ENCODE results near the gene ADAM17. TPM values are rescaled to one million over a fixed set of nuclear protein-coding genes. Genes with fewer than 3 reads are reported as not detected.

Gene ADAM17
- total and polyA plus RNA-seq, 8 donors, result 4.6 to 18.8 (median 7.4) TPM

DNA sequence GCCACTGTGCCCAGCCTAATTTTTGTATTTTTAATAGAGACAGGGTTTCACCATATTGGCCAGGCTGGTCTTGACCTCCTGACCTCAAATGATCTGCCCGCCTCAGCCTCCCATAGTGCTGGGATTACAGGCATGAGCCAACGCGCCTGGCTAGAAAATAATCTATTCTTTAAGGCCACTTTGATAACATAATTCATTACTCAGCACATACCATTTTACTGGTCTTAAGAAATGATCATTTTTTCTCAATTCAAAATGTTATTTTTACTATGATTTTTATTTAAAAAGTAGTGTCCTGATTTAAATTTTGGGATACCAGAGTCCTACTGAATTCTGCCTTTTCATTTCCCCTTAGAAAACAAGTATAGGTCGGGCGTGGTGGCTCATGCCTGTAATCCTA is 27.0 kb upstream of the ADAM17 start:
- no peaks in the 10 kb centered on the region for H3K4me1 ChIP-seq
- H3K36me3 ChIP-seq, result peaks cover 0 to 29% (median 9%) of the 10 kb centered on the region in 3 donors
- H3K9me3 ChIP-seq, result no peaks in the 10 kb centered on the region
- H3K27me3 ChIP-seq, result no peaks in the 10 kb centered on the region
- ATAC-seq, result no peak
- H3K27ac ChIP-seq, result no peak overlapping the region
- TF ChIP-seq, protein P1, sequence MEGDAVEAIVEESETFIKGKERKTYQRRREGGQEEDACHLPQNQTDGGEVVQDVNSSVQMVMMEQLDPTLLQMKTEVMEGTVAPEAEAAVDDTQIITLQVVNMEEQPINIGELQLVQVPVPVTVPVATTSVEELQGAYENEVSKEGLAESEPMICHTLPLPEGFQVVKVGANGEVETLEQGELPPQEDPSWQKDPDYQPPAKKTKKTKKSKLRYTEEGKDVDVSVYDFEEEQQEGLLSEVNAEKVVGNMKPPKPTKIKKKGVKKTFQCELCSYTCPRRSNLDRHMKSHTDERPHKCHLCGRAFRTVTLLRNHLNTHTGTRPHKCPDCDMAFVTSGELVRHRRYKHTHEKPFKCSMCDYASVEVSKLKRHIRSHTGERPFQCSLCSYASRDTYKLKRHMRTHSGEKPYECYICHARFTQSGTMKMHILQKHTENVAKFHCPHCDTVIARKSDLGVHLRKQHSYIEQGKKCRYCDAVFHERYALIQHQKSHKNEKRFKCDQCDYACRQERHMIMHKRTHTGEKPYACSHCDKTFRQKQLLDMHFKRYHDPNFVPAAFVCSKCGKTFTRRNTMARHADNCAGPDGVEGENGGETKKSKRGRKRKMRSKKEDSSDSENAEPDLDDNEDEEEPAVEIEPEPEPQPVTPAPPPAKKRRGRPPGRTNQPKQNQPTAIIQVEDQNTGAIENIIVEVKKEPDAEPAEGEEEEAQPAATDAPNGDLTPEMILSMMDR (IDR thresholded peaks at IDR 0.05), result no peak
- DNase-seq, result no peak
- 90 to 94% methylated on average over 5 of the region's 5 CpGs for WGBS, 2 donors
- no peak overlapping the region for H3K4me3 ChIP-seq
- intact Hi-C loops (cut with DNase I), result no loop called here
- FAIRE-seq, result no peak

DNA sequence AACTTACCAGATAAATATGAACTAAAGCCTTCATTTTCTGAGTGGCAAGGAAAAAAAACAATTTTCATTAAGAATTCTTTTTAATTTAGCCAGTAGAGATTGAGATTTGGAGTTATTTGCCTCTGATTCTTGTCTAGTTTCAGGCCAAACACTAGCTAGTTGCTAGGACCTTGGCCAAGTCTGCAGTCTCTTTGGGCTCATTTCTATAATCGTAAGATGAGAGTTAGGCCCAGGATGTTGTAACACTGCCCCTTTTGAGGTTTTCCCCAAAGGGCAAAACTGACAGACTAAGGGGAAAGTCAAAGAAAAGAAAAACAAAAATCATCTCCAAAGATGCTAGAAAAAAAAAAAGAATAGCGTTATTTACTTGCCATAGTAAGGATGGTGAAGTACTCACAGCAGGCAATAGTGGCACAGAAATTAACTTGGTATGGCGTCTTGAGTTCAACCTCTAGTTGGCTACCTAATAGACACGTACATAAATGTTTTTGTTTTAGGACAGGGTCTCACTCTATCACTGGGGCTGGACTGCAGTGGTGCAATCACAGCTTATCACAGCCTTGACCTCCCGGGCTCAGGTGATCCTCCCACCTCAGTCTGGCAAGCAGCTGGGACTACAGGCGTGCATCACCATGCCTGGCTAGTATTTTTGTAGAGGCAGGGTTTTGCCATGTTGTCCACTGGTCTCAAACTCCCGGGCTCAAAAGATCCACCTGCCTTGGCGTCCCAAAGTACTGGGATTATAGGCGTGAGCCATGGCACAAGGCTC is 23.0 kb upstream of the ADAM17 start:
- TF ChIP-seq, protein P1 (IDR thresholded peaks at IDR 0.05), result no peak
- Histone ChIP-seq H3K36me3 (peaks cover 0 to 3% (median 0%) of the 10 kb centered on the region in 3 donors), H3K9me3 (no peaks in the 10 kb centered on the region), H3K4me1 (peaks cover 0 to 4% (median 0%) of the 10 kb centered on the region in 3 donors), H3K4me3 (no peak overlapping the region), H3K27me3 (no peaks in the 10 kb centered on the region), H3K27ac (no peak overlapping the region)
- intact Hi-C loops (cut with DNase I), result no loop called here
- no peak for DNase-seq
- 79 to 80% methylated on average over 9 of the region's 9 CpGs for WGBS, 2 donors
- no peak for FAIRE-seq
- ATAC-seq, result peak in 1 of 4 donors; percentile 28

DNA sequence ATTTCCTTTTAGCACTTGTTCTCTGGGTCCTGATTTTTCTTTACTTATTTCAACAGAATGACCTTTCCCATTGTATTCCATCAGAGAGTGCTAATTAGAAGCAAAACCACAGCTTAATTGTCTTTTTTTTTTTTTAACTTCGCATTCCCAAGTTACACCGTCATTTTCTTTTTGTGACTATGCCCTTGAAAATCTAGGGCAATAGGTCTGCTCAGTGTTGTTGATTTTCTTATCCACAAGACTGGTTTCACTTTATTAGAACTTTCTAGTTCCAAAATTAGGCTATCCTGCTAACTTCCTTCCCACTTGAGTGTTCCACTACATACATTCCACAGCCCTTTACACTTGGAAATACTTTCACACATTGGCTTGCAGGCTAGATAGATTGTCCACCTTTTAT is 18.7 kb upstream of the ADAM17 start:
- ATAC-seq, result peak in 1 of 4 donors; percentile 61
- intact Hi-C loops (cut with DNase I), result no loop called here
- Histone ChIP-seq H3K27me3 (no peaks in the 10 kb centered on the region), H3K27ac (peak overlapping the region in 2 of 4 donors; percentile 13 to 44), H3K9me3 (no peaks in the 10 kb centered on the region), H3K4me1 (peaks cover 0 to 4% (median 0%) of the 10 kb centered on the region in 3 donors), H3K36me3 (no peaks in the 10 kb centered on the region), H3K4me3 (no peak overlapping the region)
- TF ChIP-seq, protein P1 (IDR thresholded peaks at IDR 0.05), result no peak
- no peak for DNase-seq
- 48 to 54% methylated on average over 2 of the region's 2 CpGs for WGBS, 2 donors
- no peak for FAIRE-seq

DNA sequence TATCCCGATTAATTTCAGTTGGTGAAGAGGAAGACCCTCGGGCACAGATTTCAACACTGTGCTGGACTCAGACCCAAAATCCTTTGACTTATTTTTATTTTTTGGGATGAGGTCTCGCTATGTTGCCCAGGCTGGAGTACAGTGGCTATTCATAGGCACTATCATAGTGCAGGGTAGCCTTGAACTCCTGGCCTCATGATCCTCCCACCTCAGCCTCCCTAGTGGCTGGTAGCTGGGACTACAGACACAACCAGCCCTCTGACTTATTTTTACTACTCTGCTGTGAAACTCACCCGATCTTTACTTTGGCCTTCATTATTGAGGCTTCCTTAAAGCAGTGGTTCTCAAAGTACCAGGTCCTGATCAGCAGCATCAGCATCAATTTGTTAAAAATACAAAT is 18.2 kb upstream of the ADAM17 start:
- peaks cover 0 to 4% (median 0%) of the 10 kb centered on the region in 3 donors for H3K4me1 ChIP-seq
- intact Hi-C loops (cut with DNase I), result no loop called here
- H3K9me3 ChIP-seq, result no peaks in the 10 kb centered on the region
- FAIRE-seq (no peak), ATAC-seq (no peak), DNase-seq (no peak)
- 71 to 93% methylated on average over 4 of the region's 4 CpGs for WGBS, 2 donors
- no peaks in the 10 kb centered on the region for H3K27me3 ChIP-seq
- TF ChIP-seq, protein P1 (IDR thresholded peaks at IDR 0.05), result no peak
- no peak overlapping the region for H3K4me3 ChIP-seq
- H3K27ac ChIP-seq, result peak overlapping the region in 1 of 4 donors; percentile 44
- H3K36me3 ChIP-seq, result no peaks in the 10 kb centered on the region

All from pancreas (tissue), 10 donors.